Ovary (tissue), 9 donors: ENCODE measurements around the gene EMD. TPM values are rescaled to one million over a fixed set of nuclear protein-coding genes. Genes with fewer than 3 reads are reported as not detected.

Experiments
- DNase-seq, 5 donors: peaks; one replicate each; pipeline ENCODE4 v3.0.0-alpha.2; 2019 to 2020
- H3K27ac ChIP-seq, 2 donors: fragments of 200-600 bp; one replicate each; pipeline versions ENCODE4 v1.5.1 to v1.8.0; 2019 to 2022
- H3K27me3 ChIP-seq: fragments of 200-600 bp; one replicate; pipeline ENCODE4 v1.8.0; 2022
- H3K36me3 ChIP-seq: fragments of 200-600 bp; sonication (generic); one replicate; pipeline ENCODE4 v1.5.1; 2019
- H3K4me1 ChIP-seq: one replicate; pipeline ENCODE4 v1.8.1; 2013; ENCODE audit warnings: mild to moderate bottlenecking, moderate library complexity; ENCODE audit not compliant: insufficient read depth
- H3K4me3 ChIP-seq: fragments of 200-600 bp; sonication (generic); one replicate; pipeline ENCODE4 v1.5.1; 2017
- H3K9me3 ChIP-seq, 2 donors: fragments of 200-600 bp in 1 of 2; sonication (generic) in 1 of 2; one replicate each; pipeline versions ENCODE4 v1.5.1 to v1.8.1; 2013 to 2019; ENCODE audit warnings: mild to moderate bottlenecking in 1 of 2, moderate library complexity in 1 of 2
- CTCF ChIP-seq, 3 donors: fragments of 450-650 bp in 2 of 3; fragments of 200-600 bp in 1 of 3; IDR thresholded peaks; one replicate each; pipeline versions ENCODE4 v1.5.1 to v1.8.0; 2016 to 2022; ENCODE audit warnings: antibody characterized with exemption in 3 of 3, mild to moderate bottlenecking in 1 of 3
- EP300 ChIP-seq: sonication (generic); formaldehyde crosslinking; IDR thresholded peaks from one replicate; pipeline ENCODE4 v1.6.1; 2017; ENCODE audit warnings: antibody characterized with exemption
- POLR2A ChIP-seq: fragments of 450-650 bp; IDR thresholded peaks from one replicate; pipeline ENCODE4 v1.6.1; 2017; ENCODE audit warnings: antibody characterized with exemption, mild to moderate bottlenecking, moderate library complexity
- WGBS, 3 donors: extraction: QIAGEN DNeasy Blood & Tissue Kit in 1 of 3; methylation state at CpG; one replicate each; pipeline versions ENCODE4 v1.1.5 to v1.1.7; 2013 to 2017; 5-methylcytosine and 5-hydroxymethylcytosine counted together
- intact Hi-C, 4 donors: fragments of 100-400 bp; cut with DNase I; formaldehyde crosslinking; loops; one replicate each; pipeline versions ENCODE4 v1.11.0 to v1.15.1; 2022 to 2023
- polyA plus RNA-seq, 2 donors: library from polyadenylated mRNA; stranded (reverse); fragments of 200-250 nt in 1 of 2; fragments of 350-450 nt in 1 of 2; fragmentation: Illumina TruSeq in 1 of 2; extraction: RNeasy Lipid Tissue Mini Kit (QIAGEN cat#74804) in 1 of 2; gene quantifications; one replicate each; pipeline ENCODE4 v1.2.3, GENCODE V29; 2013 to 2014
- total RNA-seq, 7 donors: library from RNA; depleted of rRNA in 2 of 7; stranded (reverse); fragments of >200 nt in 2 of 7; fragmentation: NEBNext Ultra II Directional in 3 of 7; extraction: Animal tissue kit (Norgen Biotek cat#: 25700) in 3 of 7; gene quantifications; one replicate each; pipeline versions ENCODE4 v1.1.0 to v1.2.4, GENCODE V29; 2016 to 2023
- donor health status: DM: no; HTN: no; CAD: no; lungs with moderate emphysema.
- donor health status: DM: no; HTN: no; CAD: no.
- donor health status: Bipolar disorder and iron deficiency.
- donor health status: DM: yes; HTN: yes; CAD: no.
- donor health status: DM: no; HTN: no; CAD: no.
- donor health status: DM: yes; HTN: yes; CAD: no.

EMD gene
- total and polyA plus RNA-seq, 9 donors = 40.5 to 158 (median 107) TPM

- no peaks in the 10 kb centered on the region for H3K9me3 ChIP-seq
- no peak overlapping the region for H3K4me3 ChIP-seq
- no peak for TF ChIP-seq CTCF (IDR thresholded peaks at IDR 0.05)
- TF ChIP-seq POLR2A = no peak
- no peak for TF ChIP-seq EP300
- intact Hi-C loops = no loop called here
- H3K4me1 ChIP-seq = no peaks in the 10 kb centered on the region
- WGBS, 3 donors = 81 to 85% (median 84%) methylated on average over 41 of the region's 41 CpGs
- no peaks in the 10 kb centered on the region for H3K27me3 ChIP-seq
- H3K27ac ChIP-seq = no peak overlapping the region
- H3K36me3 ChIP-seq = no peaks in the 10 kb centered on the region
- no peak for DNase-seq
Measured at GRCh38 chrX:154359362-154360154, 19.5 kb upstream of the EMD start.

GRCh38 chrX:154360155-154360713, 18.9 kb upstream of the EMD start:
- Histone ChIP-seq H3K4me3 (no peak overlapping the region), H3K36me3 (no peaks in the 10 kb centered on the region), H3K27ac (no peak overlapping the region), H3K4me1 (no peaks in the 10 kb centered on the region), H3K27me3 (no peaks in the 10 kb centered on the region), H3K9me3 (no peaks in the 10 kb centered on the region)
- intact Hi-C loops = no loop called here
- 83 to 88% (median 86%) methylated on average over 30 to 34 of the region's 34 CpGs for WGBS, 3 donors
- DNase-seq = no peak
- TF ChIP-seq EP300 (no peak), POLR2A (no peak), CTCF (IDR thresholded peaks at IDR 0.05) (no peak)

GRCh38 chrX:154362085-154362742, 16.9 kb upstream of the EMD start:
- Histone ChIP-seq H3K36me3 (no peaks in the 10 kb centered on the region), H3K27me3 (no peaks in the 10 kb centered on the region), H3K4me3 (no peak overlapping the region), H3K4me1 (peaks cover 1% of the 10 kb centered on the region), H3K27ac (no peak overlapping the region), H3K9me3 (no peaks in the 10 kb centered on the region)
- intact Hi-C loops = no loop called here
- TF ChIP-seq EP300 = no peak
- no peak for TF ChIP-seq POLR2A
- no peak for TF ChIP-seq CTCF (IDR thresholded peaks at IDR 0.05)
- 80 to 84% (median 81%) methylated on average over 29 to 30 of the region's 30 CpGs for WGBS, 3 donors
- DNase-seq = no peak

GRCh38 chrX:154363706-154364439, 15.2 kb upstream of the EMD start:
- intact Hi-C loops = no loop called here
- Histone ChIP-seq H3K27ac (no peak overlapping the region), H3K9me3 (no peaks in the 10 kb centered on the region), H3K27me3 (no peaks in the 10 kb centered on the region), H3K36me3 (no peaks in the 10 kb centered on the region), H3K4me3 (no peak overlapping the region), H3K4me1 (peaks cover 8% of the 10 kb centered on the region)
- WGBS, 3 donors = 69 to 73% (median 72%) methylated on average over 18 to 20 of the region's 20 CpGs
- no peak for TF ChIP-seq POLR2A
- no peak for TF ChIP-seq CTCF (IDR thresholded peaks at IDR 0.05)
- TF ChIP-seq EP300 = no peak
- DNase-seq = no peak
